ENCODE measurements around the gene KCNIP1.

Gene KCNIP1

GRCh38 chr5:170503990-170504596 is at the start of gene KCNIP1:
TSS of gene KCNIP1 (plus strand) at chr5:170504020.
- H3K4me3 ChIP-seq (ENCODE audit: low read length): no peak within 1 kb of the TSS
- TF ChIP-seq ZNF274 (IDR thresholded peaks at IDR 0.05; ENCODE audit: low read depth, low read length): no peak

- no peak overlapping the region for H3K4me3 ChIP-seq (ENCODE audit: low read length)
- no peak for TF ChIP-seq ZNF274 (IDR thresholded peaks at IDR 0.05; ENCODE audit: low read depth, low read length)
Measured at GRCh38 chr5:170463426-170463825, 40.4 kb upstream of the KCNIP1 start.

- no peak overlapping the region for H3K4me3 ChIP-seq (ENCODE audit: low read length)
- no peak for TF ChIP-seq ZNF274 (IDR thresholded peaks at IDR 0.05; ENCODE audit: low read depth, low read length)
Measured at GRCh38 chr5:170464280-170465127, 39.3 kb upstream of the KCNIP1 start.

GRCh38 chr5:170466553-170466952 is 37.3 kb upstream of the KCNIP1 start:
- no peak for TF ChIP-seq ZNF274 (IDR thresholded peaks at IDR 0.05; ENCODE audit: low read depth, low read length)
- H3K4me3 ChIP-seq (ENCODE audit: low read length): no peak overlapping the region

GRCh38 chr5:170466988-170467707 is 36.7 kb upstream of the KCNIP1 start:
- no peak overlapping the region for H3K4me3 ChIP-seq (ENCODE audit: low read length)
- no peak for TF ChIP-seq ZNF274 (IDR thresholded peaks at IDR 0.05; ENCODE audit: low read depth, low read length)

- no peak overlapping the region for H3K4me3 ChIP-seq (ENCODE audit: low read length)
- TF ChIP-seq ZNF274 (IDR thresholded peaks at IDR 0.05; ENCODE audit: low read depth, low read length): no peak
Measured at GRCh38 chr5:170468633-170469285, 35.1 kb upstream of the KCNIP1 start.

- H3K4me3 ChIP-seq (ENCODE audit: low read length): no peak overlapping the region
- TF ChIP-seq ZNF274 (IDR thresholded peaks at IDR 0.05; ENCODE audit: low read depth, low read length): no peak
Measured at GRCh38 chr5:170469414-170469813, 34.4 kb upstream of the KCNIP1 start.

GRCh38 chr5:170470275-170470674 is 33.5 kb upstream of the KCNIP1 start:
- no peak overlapping the region for H3K4me3 ChIP-seq (ENCODE audit: low read length)
- no peak for TF ChIP-seq ZNF274 (IDR thresholded peaks at IDR 0.05; ENCODE audit: low read depth, low read length)

GRCh38 chr5:170470808-170471404 is 32.9 kb upstream of the KCNIP1 start:
- H3K4me3 ChIP-seq (ENCODE audit: low read length): no peak overlapping the region
- no peak for TF ChIP-seq ZNF274 (IDR thresholded peaks at IDR 0.05; ENCODE audit: low read depth, low read length)

GRCh38 chr5:170471551-170472178 is 32.2 kb upstream of the KCNIP1 start:
- no peak for TF ChIP-seq ZNF274 (IDR thresholded peaks at IDR 0.05; ENCODE audit: low read depth, low read length)
- H3K4me3 ChIP-seq (ENCODE audit: low read length): no peak overlapping the region

GRCh38 chr5:170473642-170474041 is 30.2 kb upstream of the KCNIP1 start:
- TF ChIP-seq ZNF274 (IDR thresholded peaks at IDR 0.05; ENCODE audit: low read depth, low read length): no peak
- no peak overlapping the region for H3K4me3 ChIP-seq (ENCODE audit: low read length)

GRCh38 chr5:170474489-170475274 is 29.1 kb upstream of the KCNIP1 start:
- no peak for TF ChIP-seq ZNF274 (IDR thresholded peaks at IDR 0.05; ENCODE audit: low read depth, low read length)
- H3K4me3 ChIP-seq (ENCODE audit: low read length): no peak overlapping the region
